PC-9 (cell line): Measurements from ENCODE around the gene MED4.

Experiments used
- CTCF ChIP-seq: fragments of 200-600 bp; sonication (generic); conservative IDR thresholded peaks from 2 replicates; pipeline ENCODE4 v1.6.1; 2017; ENCODE audit warnings: mixed run types, antibody characterized with exemption, mild to moderate bottlenecking, moderate library complexity
- EZH2 ChIP-seq: fragments of 200-600 bp; sonication (generic); IDR thresholded peaks from 2 replicates; pipeline ENCODE4 v1.8.0; 2017; ENCODE audit warnings: antibody characterized with exemption, low read depth

- TF ChIP-seq CTCF (no peak), EZH2 (no peak)
Measured at GRCh38 chr13:48038761-48039160, 56.1 kb downstream of the MED4 start.
